HPDE6-E6E7 (cell line): ENCODE results near the gene ITGB6.

Source experiments
- DNase-seq: peaks from one replicate; pipeline ENCODE4 v3.0.0; 2011; ENCODE audit warnings: missing footprints; ENCODE audit errors: extremely low spot score

Gene ITGB6

GRCh38 chr2:160051371-160051800, 148.7 kb downstream of the ITGB6 start:
- no peak for DNase-seq

- DNase-seq = no peak
These were observed 149.9 kb downstream of the ITGB6 start for GRCh38 chr2:160050147-160050546.
